Amniotic epithelial cell (primary cell): ENCODE results near the gene ZNF664.

Source experiments
- DNase-seq: peaks from one replicate; pipeline ENCODE4 v3.0.0-alpha.2; 2010; ENCODE audit warnings: low read depth

The ZNF664 gene

GRCh38 chr12:124033859-124034258 lies 60.8 kb downstream of the ZNF664 start:
- no peak for DNase-seq

GRCh38 chr12:124034297-124034696 lies 61.3 kb downstream of the ZNF664 start:
- DNase-seq: no peak

GRCh38 chr12:124035163-124035562 lies 62.1 kb downstream of the ZNF664 start:
- no peak for DNase-seq

- no peak for DNase-seq
Observed at GRCh38 chr12:124036171-124036598, 63.2 kb downstream of the ZNF664 start.

GRCh38 chr12:124036657-124037109 lies 63.7 kb downstream of the ZNF664 start:
- DNase-seq: peak; percentile 36

DNA sequence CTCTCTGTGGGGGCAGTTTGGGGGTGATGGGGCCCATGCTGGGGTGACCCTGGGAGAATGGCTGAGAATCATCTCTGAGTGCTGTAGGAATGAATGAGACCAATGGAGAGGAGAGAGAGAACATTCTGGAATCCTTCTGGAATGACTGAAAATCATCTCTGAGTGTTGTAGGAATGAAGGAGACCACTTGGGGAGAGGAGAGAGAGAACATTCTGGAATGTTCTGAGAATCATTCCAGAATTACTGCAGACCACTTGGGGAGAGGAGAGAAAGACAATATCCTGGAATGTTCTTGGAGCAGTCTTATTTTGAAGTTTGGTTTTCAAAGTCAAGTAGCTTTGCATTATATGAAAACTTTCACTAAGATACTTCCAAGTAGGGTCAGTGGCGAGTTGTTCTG lies 64.3 kb downstream of the ZNF664 start:
- DNase-seq: no peak

DNA sequence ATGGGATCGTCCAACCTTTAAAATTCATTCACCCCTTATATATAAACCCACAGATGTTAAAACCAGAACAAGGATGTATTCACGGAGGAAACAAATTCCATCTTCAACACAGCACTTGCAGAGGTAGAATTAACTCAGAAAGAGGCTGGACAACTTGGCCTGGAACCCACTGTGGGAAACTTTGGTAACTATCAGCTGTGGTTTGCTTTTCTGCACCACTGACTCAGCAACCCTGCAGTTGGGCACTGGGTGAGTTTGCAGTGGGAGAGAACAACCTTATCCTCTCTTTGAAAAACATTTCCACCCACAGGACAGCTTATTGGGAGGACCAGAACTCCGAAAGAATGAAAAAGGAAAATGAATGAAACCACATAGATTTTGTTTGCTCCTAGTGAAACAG lies 66.3 kb downstream of the ZNF664 start:
- DNase-seq: peak; percentile 95

DNA sequence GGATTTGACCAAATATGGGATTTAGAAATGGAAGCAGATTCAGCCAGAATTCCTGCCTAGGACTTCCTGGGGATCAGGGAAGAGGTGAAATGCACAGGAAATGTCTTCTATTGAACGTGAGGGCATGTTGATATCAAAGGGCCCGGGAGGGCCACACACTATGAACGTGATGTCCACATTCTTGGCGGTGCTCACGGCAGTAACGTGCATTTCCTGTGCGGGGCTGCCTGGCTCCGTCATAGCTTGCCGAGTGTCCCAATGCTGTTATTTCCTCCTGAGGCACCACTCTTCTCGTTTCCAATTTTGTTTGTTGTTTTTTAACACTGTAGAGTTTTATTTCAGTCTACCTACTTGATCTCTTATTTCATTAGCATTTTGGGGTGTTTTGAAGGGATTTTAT lies 67.3 kb downstream of the ZNF664 start:
- no peak for DNase-seq

- no peak for DNase-seq
Observed at GRCh38 chr12:124040737-124041136, 67.7 kb downstream of the ZNF664 start.

GRCh38 chr12:124041907-124042306 lies 68.9 kb downstream of the ZNF664 start:
- DNase-seq: no peak

GRCh38 chr12:124044021-124044420 lies 71.0 kb downstream of the ZNF664 start:
- no peak for DNase-seq

DNA sequence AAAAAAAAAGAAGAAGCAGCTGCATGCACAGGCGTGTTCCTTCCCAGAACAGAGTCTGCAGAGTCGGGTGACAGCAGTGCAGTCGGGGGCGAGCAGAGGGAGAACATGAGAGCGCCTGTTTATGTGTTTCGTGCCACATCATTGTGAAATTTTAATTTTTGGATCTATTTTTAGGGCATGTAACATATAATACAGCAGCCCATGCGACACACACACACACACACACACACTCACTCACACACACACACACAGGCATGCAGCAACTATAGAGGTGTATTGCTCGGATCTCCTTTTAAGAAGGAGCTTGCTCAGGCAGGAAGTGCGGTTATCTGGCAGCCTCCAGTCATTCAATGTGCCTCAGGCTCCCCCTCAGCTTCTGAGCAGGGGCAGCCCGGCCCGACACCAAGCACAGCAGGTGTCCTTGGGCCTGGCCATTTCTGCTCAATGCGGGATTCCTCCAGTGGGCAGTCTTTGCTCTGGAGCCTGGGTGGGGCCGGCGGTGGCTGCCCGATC lies 71.8 kb downstream of the ZNF664 start:
- DNase-seq: no peak

DNA sequence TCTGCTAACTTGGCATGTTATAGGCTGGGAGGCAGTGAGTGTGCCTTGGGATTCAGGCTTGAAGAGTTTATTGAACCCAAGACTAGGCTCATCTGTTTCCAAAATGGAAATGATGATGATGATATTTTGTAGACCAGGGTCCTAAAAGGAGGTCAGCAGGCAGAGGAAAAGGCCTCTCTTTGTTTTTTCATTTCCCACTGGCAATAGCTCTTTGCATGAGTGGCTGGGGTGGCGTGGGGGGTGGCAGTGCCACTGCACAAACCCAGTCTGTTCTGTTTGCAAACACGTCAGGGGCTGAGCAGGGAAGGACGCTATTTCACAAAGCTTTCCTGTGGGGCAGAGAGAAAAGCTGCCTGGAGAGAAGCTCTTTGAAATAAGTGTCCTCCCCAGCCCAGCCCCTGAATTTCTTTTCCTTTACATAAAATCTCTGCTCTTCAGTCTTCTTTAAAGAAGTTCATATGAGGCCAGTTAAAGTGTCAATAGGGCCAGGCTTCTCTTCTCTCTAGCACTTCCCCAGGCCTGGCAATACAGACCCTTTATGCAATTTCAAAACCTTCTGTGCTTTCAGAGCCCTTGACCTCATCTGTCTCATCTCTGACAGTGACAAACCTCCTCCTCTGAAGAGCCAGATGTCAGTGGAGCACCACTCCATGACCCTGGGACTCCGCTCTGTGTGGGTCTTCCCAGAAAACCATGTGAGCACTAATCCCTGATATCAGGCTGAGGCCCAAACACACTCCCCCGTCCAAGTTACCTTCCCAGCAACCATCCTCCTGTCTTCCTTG lies 72.8 kb downstream of the ZNF664 start:
- DNase-seq: peak; percentile 95

GRCh38 chr12:124046456-124046740 lies 73.4 kb downstream of the ZNF664 start:
- DNase-seq: no peak

DNA sequence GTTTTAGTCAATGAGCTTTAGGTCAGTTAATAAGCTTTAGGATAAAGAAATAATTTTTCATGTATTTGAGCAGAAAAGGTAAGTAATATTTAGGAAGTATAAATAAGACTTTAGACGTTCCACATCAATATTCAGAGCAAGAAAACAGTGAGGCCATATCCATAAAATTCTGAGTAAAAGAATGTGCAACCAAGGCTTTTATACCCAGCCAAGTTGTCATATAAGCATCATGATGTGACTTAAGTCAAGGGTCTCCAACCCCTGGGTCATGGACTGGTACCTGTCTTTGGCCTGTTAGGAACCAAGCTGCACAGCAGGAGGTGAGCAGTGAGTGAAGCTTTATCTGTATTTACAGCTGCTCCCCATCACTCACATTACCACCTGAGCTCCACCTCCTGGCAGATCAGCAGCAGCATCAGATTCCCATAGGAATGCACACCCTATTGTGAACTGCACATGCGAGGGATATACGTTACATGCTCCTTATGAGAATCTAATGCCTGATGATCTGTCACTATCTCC lies 74.1 kb downstream of the ZNF664 start:
- DNase-seq: no peak

- DNase-seq: peak; percentile 74
Observed at GRCh38 chr12:124049451-124050094, 76.6 kb downstream of the ZNF664 start.

DNA sequence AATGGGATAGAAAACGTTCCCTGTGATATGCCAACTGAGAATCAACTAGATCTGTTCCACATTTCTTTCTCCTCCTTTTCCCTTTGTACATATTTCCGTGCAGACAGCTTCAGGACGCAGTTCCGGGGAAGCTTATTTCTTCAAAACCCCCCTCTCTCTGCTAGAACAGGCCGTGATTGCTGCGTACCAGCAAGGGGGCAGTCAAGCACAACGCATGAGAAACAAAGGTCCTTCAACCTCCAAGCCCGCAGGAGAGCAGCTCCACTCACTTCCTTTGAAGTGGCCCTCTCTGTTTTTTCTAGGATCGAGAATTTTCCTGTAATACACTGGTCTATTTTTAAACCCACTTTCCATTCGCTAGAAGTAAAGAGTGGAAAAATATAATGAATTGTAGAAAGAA lies 80.8 kb downstream of the ZNF664 start:
- peak; percentile 81 for DNase-seq

- DNase-seq: peak; percentile 57
Observed at GRCh38 chr12:124055066-124055465, 82.1 kb downstream of the ZNF664 start.

DNA sequence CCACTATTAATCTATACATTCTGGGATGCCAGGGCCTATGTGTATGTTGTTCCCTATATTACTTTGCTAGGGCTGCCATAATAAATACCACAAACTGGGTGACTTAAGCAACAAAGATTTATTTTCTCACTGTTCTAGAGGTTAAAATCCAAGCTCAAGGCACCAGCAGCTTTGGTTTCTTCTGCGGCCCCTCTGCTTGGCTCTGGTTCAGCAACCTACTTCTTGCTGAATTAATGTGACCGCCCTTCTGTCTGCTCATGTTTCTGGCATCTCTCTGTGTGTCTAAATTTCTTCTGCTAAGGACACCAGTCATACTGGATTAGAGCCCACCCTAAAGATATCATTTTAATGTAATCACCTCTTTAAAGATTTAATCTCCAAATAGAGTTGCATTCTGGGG lies 84.7 kb downstream of the ZNF664 start:
- peak; percentile 47 for DNase-seq

DNA sequence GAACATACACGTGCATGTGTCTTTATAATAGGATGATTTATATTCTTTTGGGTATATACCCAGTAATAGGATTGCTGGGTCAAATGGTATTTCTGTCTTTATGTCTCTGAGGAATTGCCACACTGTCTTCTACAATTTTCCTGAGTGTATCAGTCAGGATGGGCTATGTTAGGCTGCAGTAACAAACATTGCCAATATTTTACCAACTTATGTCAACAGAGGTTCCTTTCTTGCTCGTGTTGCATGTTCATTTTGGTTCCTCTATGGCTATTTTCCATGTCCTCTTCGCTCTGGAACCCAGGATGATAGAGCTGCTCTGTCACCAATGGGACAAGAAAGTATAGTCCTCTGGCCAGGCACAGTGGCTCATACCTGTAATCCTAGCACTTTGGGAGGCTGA lies 86.7 kb downstream of the ZNF664 start:
- DNase-seq: no peak
